Mucosa of descending colon (tissue), 3 donors: Measurements from ENCODE around the gene FBXL7. TPM values are rescaled to one million over a fixed set of nuclear protein-coding genes. Genes with fewer than 3 reads are reported as not detected.

Source experiments
- ATAC-seq: fragments of 200-7000 bp; cut with Tn5 transposase; one replicate; pipeline ENCODE4 v1.9.1; 2020; ENCODE audit warnings: mild to moderate bottlenecking, moderate library complexity
- DNase-seq, 3 donors: peaks; one replicate each; pipeline ENCODE4 v3.0.0-alpha.2; 2020
- H3K36me3 ChIP-seq: fragments of 200-600 bp; one replicate; pipeline ENCODE4 v1.8.0; 2021; ENCODE audit warnings: low read depth, mild to moderate bottlenecking
- H3K4me1 ChIP-seq: fragments of 200-600 bp; one replicate; pipeline ENCODE4 v1.8.0; 2021; ENCODE audit warnings: low read depth, mild to moderate bottlenecking
- H3K4me3 ChIP-seq: fragments of 200-600 bp; one replicate; pipeline ENCODE4 v1.8.0; 2021; ENCODE audit warnings: mild to moderate bottlenecking
- H3K9me3 ChIP-seq: fragments of 200-600 bp; one replicate; pipeline ENCODE4 v1.8.0; 2021; ENCODE audit warnings: mild to moderate bottlenecking
- CTCF ChIP-seq: fragments of 200-600 bp; IDR thresholded peaks from one replicate; pipeline ENCODE4 v1.8.0; 2022; ENCODE audit warnings: antibody characterized with exemption, mild to moderate bottlenecking
- intact Hi-C, 2 donors: fragments of 100-400 bp; cut with DNase I in 1 of 2; cut with micrococcal nuclease in 1 of 2; formaldehyde crosslinking; loops; one replicate each; pipeline versions ENCODE4 v1.11.0 to v1.11.1; 2022; cut with DNase I, micrococcal nuclease
- total RNA-seq, 3 donors: library from RNA; stranded (reverse); fragmentation: NEBNext Ultra II Directional in 2 of 3; extraction: Animal tissue kit (Norgen Biotek cat#: 25700) in 2 of 3; gene quantifications; one replicate each; pipeline versions ENCODE4 v1.2.1 to v1.2.4, GENCODE V29; 2021 to 2023
- donor health status: DM: no; HTN: no; CAD: no; lungs with moderate emphysema.
- donor health status: DM: no; HTN: no; CAD: no.
- donor health status: DM: no; HTN: yes; CAD: no.

The FBXL7 gene
- total RNA-seq, 3 donors from 2014 or later, result 1.6 to 21.4 (median 3.4) TPM

- H3K4me3 ChIP-seq, result no peak overlapping the region
- intact Hi-C loops, result no loop called here
- ATAC-seq (no peak), DNase-seq (no peak)
- no peaks in the 10 kb centered on the region for H3K36me3 ChIP-seq
- no peaks in the 10 kb centered on the region for H3K4me1 ChIP-seq
- TF ChIP-seq CTCF, result no peak
- no peaks in the 10 kb centered on the region for H3K9me3 ChIP-seq
Measured at GRCh38 chr5:15951550-15951949, 451.6 kb downstream of the FBXL7 start.

- no peaks in the 10 kb centered on the region for H3K4me1 ChIP-seq
- no peaks in the 10 kb centered on the region for H3K9me3 ChIP-seq
- no peak overlapping the region for H3K4me3 ChIP-seq
- no peaks in the 10 kb centered on the region for H3K36me3 ChIP-seq
- no peak for ATAC-seq
- TF ChIP-seq CTCF, result no peak
- intact Hi-C loops, result no loop called here
- DNase-seq, result no peak
Measured at GRCh38 chr5:15956622-15957021, 456.6 kb downstream of the FBXL7 start.

GRCh38 chr5:15957124-15957523, 457.1 kb downstream of the FBXL7 start:
- ATAC-seq (no peak), DNase-seq (no peak)
- H3K4me1 ChIP-seq, result no peaks in the 10 kb centered on the region

GRCh38 chr5:15959370-15960164, 459.6 kb downstream of the FBXL7 start:
- DNase-seq, result no peak
- no peak for ATAC-seq

More at GRCh38 chr5:15957124-15957523, 457.1 kb downstream of the FBXL7 start:
- H3K36me3 ChIP-seq, result no peaks in the 10 kb centered on the region
- H3K9me3 ChIP-seq, result no peaks in the 10 kb centered on the region
- no peak overlapping the region for H3K4me3 ChIP-seq
- intact Hi-C loops, result no loop called here
- TF ChIP-seq CTCF, result no peak

GRCh38 chr5:15966066-15966640, 466.2 kb downstream of the FBXL7 start:
- intact Hi-C loops, result no loop called here
- no peaks in the 10 kb centered on the region for H3K4me1 ChIP-seq
- TF ChIP-seq CTCF, result no peak
- ATAC-seq (no peak), DNase-seq (no peak)
- H3K36me3 ChIP-seq, result no peaks in the 10 kb centered on the region
- H3K9me3 ChIP-seq, result no peaks in the 10 kb centered on the region
- H3K4me3 ChIP-seq, result no peak overlapping the region

More at GRCh38 chr5:15959370-15960164, 459.6 kb downstream of the FBXL7 start:
- intact Hi-C loops, result no loop called here
- Histone ChIP-seq H3K36me3 (no peaks in the 10 kb centered on the region), H3K4me3 (no peak overlapping the region), H3K4me1 (no peaks in the 10 kb centered on the region), H3K9me3 (no peaks in the 10 kb centered on the region)
- TF ChIP-seq CTCF, result no peak
